Chondrocyte (in vitro differentiated cells): ENCODE results near the gene SHROOM1. TPM values are rescaled to one million over a fixed set of nuclear protein-coding genes. Genes with fewer than 3 reads are reported as not detected.

Experiments used
- DNase-seq: peaks from one replicate; pipeline ENCODE4 v3.0.0; 2021; ENCODE audit warnings: mixed read lengths, low spot score
- H3K27ac Mint-ChIP-seq: one replicate; pipeline ENCODE4 v1.8.0; 2021; ENCODE audit warnings: mild to moderate bottlenecking, moderate library complexity, mixed read lengths; ENCODE audit not compliant: unreplicated experiment
- H3K27me3 Mint-ChIP-seq: 2 replicates; pipeline ENCODE4 v1.8.0; 2021; ENCODE audit warnings: low read depth, mixed read lengths
- H3K36me3 Mint-ChIP-seq: 2 replicates; pipeline ENCODE4 v1.8.0; 2021; ENCODE audit warnings: low read depth, mixed read lengths
- H3K4me1 Mint-ChIP-seq: 2 replicates; pipeline ENCODE4 v1.8.0; 2021; ENCODE audit warnings: low read depth, mild to moderate bottlenecking, mixed read lengths
- H3K4me3 Mint-ChIP-seq: one replicate; pipeline ENCODE4 v1.8.0; 2021; ENCODE audit warnings: mild to moderate bottlenecking, moderate library complexity, mixed read lengths; ENCODE audit not compliant: unreplicated experiment
- H3K9me3 Mint-ChIP-seq: 2 replicates; pipeline ENCODE4 v1.8.0; 2021; ENCODE audit warnings: low read depth, mixed read lengths
- total RNA-seq: library from RNA; stranded (reverse); gene quantifications from 3 replicates; pipeline ENCODE4 v1.2.1, GENCODE V29; 2021
- TF ChIP-seq, protein P1 (sequence below): fragments of 200-600 bp; sonication (generic); IDR thresholded peaks from 2 replicates; pipeline ENCODE4 v1.5.0; 2021; ENCODE audit warnings: antibody characterized with exemption, mild to moderate bottlenecking, moderate library complexity

Gene SHROOM1
- total RNA-seq, 1 donor from 2014 or later, result 6.5 TPM

DNA sequence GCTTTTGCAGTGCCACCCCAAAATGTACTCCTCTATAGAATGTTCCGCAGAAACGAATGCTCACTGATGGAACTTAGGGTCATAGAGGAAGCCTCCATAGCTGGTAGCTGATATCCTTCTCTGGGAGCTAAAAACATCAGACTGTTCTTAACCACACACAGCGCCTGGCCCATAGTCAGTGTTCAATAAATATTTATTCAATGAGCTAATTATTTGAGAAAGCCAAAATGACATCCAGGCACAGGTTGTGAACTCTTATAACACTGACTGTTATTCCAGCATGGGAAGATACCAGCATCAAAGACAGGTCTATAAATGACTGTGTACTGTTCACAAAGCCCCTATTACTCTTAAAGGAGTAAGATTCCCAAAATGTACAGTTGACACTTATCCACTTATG lies 22.9 kb upstream of the SHROOM1 start:
- H3K36me3 Mint-ChIP-seq, result no peaks in the 10 kb centered on the region
- TF ChIP-seq, protein P1, sequence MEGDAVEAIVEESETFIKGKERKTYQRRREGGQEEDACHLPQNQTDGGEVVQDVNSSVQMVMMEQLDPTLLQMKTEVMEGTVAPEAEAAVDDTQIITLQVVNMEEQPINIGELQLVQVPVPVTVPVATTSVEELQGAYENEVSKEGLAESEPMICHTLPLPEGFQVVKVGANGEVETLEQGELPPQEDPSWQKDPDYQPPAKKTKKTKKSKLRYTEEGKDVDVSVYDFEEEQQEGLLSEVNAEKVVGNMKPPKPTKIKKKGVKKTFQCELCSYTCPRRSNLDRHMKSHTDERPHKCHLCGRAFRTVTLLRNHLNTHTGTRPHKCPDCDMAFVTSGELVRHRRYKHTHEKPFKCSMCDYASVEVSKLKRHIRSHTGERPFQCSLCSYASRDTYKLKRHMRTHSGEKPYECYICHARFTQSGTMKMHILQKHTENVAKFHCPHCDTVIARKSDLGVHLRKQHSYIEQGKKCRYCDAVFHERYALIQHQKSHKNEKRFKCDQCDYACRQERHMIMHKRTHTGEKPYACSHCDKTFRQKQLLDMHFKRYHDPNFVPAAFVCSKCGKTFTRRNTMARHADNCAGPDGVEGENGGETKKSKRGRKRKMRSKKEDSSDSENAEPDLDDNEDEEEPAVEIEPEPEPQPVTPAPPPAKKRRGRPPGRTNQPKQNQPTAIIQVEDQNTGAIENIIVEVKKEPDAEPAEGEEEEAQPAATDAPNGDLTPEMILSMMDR, result no peak
- H3K4me3 Mint-ChIP-seq, result no peak overlapping the region
- DNase-seq, result no peak
- H3K9me3 Mint-ChIP-seq, result no peaks in the 10 kb centered on the region
- peaks cover 2% of the 10 kb centered on the region for H3K27me3 Mint-ChIP-seq
- H3K27ac Mint-ChIP-seq, result no peak overlapping the region
- no peaks in the 10 kb centered on the region for H3K4me1 Mint-ChIP-seq

DNA sequence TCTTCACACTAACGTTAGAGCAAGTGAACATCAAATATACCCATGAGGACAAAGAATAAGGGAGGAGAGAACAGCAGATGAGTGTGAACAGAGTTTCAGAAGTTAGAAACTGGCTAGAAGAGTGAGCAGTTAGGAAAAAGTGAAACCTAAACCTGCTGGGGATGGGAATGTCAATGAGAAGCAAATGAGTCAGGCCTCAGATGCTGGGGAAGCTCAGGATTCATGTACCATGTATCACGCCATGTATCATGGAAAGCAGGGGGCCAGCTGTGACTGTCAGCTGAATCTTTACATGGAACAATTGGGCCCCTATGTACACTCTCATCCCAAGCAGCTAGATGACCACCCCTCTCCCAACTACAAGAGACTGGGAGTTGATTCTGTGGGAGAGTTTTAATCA lies 19.6 kb upstream of the SHROOM1 start:
- DNase-seq, result no peak
- Mint-ChIP-seq H3K9me3 (no peaks in the 10 kb centered on the region), H3K4me1 (no peaks in the 10 kb centered on the region), H3K27me3 (no peaks in the 10 kb centered on the region), H3K36me3 (no peaks in the 10 kb centered on the region), H3K4me3 (no peak overlapping the region), H3K27ac (no peak overlapping the region)
- TF ChIP-seq, protein P1, result no peak

DNA sequence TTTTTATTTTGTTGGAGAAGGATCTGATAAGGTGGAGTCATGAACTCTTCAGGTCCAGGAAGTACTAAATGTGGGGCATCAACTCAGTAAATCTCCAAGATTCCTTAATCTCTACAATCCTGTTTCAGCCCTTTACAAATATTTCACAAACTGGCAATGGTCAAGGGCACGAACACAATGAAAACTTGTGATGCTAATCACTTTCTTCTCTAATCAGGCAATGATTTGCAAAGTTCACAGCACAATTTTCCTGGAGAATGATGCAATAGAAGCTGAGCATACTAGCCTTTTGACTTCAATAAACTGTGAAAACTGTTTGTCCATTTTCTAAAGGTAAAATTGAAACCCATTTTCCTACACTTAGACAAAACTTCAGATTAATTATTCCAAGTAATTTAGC lies 18.9 kb upstream of the SHROOM1 start:
- Mint-ChIP-seq H3K27me3 (no peaks in the 10 kb centered on the region), H3K4me3 (no peak overlapping the region), H3K27ac (no peak overlapping the region), H3K9me3 (no peaks in the 10 kb centered on the region), H3K4me1 (no peaks in the 10 kb centered on the region), H3K36me3 (no peaks in the 10 kb centered on the region)
- DNase-seq, result no peak
- TF ChIP-seq, protein P1, result no peak

DNA sequence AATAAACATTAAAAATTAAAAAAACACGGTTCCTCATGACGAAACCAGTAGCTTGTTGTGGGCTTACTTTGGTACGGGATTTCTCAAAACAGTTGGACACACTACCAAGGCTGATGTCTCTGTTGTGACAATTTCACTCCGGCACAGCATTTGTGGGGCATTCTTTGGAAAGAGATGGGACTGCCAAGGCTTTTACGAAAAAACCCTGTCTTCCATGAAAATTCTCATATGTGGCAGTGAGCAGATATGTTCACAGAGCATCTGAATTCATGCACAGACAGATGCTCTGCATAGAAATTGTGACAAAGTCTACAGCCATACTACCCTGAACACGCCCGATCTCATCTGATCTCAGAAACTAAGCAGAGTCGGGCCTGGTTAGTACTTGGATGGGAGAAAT lies 17.8 kb upstream of the SHROOM1 start:
- no peak for DNase-seq
- TF ChIP-seq, protein P1, result no peak
- no peaks in the 10 kb centered on the region for H3K27me3 Mint-ChIP-seq
- H3K9me3 Mint-ChIP-seq, result no peaks in the 10 kb centered on the region
- no peaks in the 10 kb centered on the region for H3K4me1 Mint-ChIP-seq
- H3K4me3 Mint-ChIP-seq, result no peak overlapping the region
- no peaks in the 10 kb centered on the region for H3K36me3 Mint-ChIP-seq
- H3K27ac Mint-ChIP-seq, result no peak overlapping the region

DNA sequence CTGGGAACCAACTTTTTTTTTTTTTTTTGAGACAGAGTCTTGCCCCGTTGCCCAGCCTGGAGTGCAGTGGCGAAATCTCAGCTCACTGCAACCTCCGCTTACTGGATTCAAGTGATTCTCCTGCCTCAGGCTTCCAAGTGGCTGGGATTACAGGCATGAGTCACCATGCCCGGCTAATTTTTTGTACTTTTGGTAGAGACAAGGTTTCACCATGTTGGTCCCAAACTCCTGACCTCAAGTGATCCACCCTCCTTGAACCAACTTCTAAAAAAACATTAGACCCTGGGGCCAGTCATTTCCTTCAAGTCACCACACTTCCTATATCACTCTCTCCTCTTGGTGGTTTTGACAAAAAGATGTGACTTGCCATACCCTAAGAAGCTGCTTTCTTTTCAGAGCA lies 10.9 kb upstream of the SHROOM1 start:
- TF ChIP-seq, protein P1, result no peak
- DNase-seq, result no peak
- no peak overlapping the region for H3K4me3 Mint-ChIP-seq
- no peaks in the 10 kb centered on the region for H3K9me3 Mint-ChIP-seq
- no peak overlapping the region for H3K27ac Mint-ChIP-seq
- H3K36me3 Mint-ChIP-seq, result no peaks in the 10 kb centered on the region
- no peaks in the 10 kb centered on the region for H3K4me1 Mint-ChIP-seq
- H3K27me3 Mint-ChIP-seq, result no peaks in the 10 kb centered on the region
